Putamen (tissue), 1 donor: ENCODE results near the gene MRGPRE.
"Not testable (repeated sequence)": the region's sequence is repeated elsewhere in the genome, so short reads cannot be mapped to it uniquely, and the experiment has no call there.

ENCODE experiments used
- DNase-seq: peaks from one replicate; pipeline ENCODE4 v3.0.0-alpha.2; 2016; ENCODE audit warnings: low spot score

Gene MRGPRE, protein sequence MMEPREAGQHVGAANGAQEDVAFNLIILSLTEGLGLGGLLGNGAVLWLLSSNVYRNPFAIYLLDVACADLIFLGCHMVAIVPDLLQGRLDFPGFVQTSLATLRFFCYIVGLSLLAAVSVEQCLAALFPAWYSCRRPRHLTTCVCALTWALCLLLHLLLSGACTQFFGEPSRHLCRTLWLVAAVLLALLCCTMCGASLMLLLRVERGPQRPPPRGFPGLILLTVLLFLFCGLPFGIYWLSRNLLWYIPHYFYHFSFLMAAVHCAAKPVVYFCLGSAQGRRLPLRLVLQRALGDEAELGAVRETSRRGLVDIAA

GRCh38 chr11:3231851-3232744 is at the start of gene MRGPRE:
MRGPRE (minus strand) TSS chr11:3232417; CDS start chr11:3228799, 3,618 bp downstream.
- no peak for DNase-seq

- DNase-seq: not testable (repeated sequence)
Measured at GRCh38 chr11:3281146-3281545, 48.9 kb upstream of the MRGPRE start.

DNA sequence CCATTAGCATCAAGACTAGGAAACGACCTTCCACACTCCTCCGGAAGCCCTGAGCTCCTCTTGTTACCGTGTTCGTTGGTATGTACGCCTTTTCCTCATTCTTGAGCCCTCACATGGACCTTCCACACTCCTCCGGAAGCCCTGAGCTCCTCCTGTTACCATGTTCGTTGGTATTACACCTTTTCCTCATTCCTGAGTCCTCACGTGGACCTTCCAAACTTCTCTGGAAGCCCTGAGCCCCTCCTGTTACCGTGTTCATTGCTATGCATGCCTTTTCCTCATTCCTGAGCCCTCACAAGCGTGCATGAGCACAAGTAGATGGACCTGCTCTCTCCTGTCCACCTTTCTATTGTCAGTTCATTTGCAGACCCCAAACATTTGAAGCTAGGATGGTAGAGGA is 48.4 kb upstream of the MRGPRE start:
- DNase-seq: not testable (repeated sequence)

DNA sequence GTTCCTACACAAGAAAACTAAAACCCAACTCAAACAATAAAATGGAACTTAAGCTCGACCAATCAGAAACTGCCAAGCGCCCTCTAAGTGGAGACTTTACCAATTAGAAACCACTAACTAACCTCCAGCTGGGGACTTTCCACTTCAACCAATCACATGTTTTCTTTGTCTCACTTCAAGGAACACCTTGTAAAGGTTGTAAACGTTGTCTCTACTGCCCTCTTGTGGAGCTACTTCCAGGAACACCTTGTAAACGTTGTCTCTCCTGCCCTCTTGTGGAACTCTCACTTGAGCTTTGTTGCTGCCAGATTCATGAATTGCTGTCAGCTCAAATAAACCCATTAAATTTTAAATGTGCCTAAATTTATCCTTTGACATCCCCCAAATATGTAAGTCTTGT is 46.7 kb upstream of the MRGPRE start:
- DNase-seq: not testable (repeated sequence)

DNA sequence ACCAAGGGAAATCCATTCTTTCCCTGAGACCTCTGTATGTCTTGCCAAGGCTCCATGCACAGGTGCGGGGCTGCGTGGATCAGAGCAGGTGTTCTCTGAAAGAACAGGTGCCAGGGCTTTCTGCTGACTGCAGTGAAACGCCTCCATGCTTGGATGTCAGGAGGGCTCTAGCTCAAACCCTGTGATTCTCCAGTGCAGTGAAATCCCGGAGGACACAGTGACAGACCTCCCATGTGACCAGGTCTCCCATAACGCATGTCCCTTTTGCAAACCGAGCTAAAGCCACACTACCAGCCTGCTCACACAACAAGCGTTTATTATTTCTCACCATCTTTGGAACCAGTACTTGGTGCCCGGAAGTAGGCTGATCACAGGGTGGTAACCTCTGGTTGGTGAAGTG is 41.4 kb upstream of the MRGPRE start:
- DNase-seq: not testable (repeated sequence)

DNA sequence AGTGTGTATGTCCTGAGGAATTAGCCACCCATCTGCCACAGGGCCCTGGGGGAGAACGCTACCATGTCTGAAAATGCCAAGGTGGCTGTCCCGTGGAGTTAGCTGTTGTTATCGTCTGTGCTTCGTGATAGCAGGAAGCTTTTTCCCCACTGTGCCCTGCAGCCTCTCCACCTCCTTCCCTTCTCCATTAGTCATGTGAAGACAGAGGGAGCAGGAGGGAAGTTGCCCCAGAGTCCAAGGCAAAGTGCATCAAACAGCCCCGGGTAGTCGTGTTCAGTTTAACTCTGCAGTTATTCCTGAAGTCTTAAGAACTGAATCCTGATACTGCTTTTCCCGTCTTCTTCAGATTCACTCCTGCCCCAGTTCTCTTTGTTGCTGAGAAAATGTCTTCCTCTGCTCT is 30.3 kb upstream of the MRGPRE start:
- not testable (repeated sequence) for DNase-seq

DNA sequence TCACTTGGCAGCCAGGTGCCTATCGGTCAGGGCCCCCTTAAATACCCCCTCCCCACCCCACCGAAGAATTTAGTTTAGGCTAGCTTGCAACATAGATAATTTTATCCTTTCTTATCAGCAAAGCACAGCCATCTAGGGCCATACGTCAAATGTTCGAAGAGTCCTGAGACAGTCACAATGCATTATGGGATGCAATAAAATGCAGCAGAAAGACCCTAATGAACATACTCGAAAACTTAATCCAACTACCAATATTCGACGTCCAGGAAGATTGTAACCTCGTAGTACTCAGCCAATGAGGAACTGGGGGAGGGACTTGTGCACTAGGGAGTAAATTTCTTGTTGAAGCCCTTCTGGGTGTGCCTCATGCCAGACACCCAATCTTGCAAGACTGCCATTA is 29.6 kb upstream of the MRGPRE start:
- not testable (repeated sequence) for DNase-seq

- not testable (repeated sequence) for DNase-seq
Measured at GRCh38 chr11:3257509-3257908, 25.3 kb upstream of the MRGPRE start.

- DNase-seq: not testable (repeated sequence)
Measured at GRCh38 chr11:3255241-3255640, 23.0 kb upstream of the MRGPRE start.

DNA sequence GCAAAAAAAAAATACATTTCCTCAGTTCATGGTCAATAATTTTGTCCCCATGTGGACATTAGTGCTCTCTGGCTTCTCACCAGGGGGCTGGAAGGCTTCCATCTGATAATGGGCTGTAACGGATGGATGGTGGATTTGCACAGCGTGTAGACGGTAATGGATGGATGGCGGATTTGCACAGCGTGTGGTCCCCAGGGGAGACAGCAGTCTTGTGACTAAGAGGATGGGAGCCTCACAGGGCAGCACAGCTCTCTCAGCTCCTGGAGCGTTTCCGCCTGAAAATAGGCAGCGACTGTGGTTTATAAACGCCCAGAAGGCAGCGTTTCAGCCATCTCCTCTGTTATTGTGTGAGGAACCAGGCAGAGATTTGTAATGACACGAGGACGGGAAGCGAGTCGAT is 22.6 kb upstream of the MRGPRE start:
- not testable (repeated sequence) for DNase-seq

GRCh38 chr11:3245071-3245470 is 12.9 kb upstream of the MRGPRE start:
- DNase-seq: no peak

DNA sequence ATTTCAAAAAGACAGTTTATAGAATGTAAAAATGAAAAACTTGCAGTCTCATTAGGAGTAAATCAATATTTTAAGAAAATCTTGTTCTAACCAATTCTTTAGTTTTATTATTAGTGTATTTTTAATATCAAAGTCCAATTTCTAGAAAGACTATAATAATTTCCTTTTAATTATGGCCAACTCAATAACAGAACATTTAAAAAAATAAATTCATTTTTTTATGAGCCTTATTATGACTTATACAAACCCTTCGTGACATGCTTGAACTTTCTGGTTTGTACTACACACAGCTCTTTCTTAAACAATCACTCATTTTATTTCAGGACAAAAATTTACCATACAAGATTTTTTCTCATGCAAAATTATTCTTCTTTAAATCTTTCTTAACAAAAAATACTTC is 11.7 kb upstream of the MRGPRE start:
- DNase-seq: no peak

GRCh38 chr11:3237119-3237518 is 4.9 kb upstream of the MRGPRE start:
- DNase-seq: no peak

GRCh38 chr11:3234846-3235245 is 2.6 kb upstream of the MRGPRE start:
- no peak for DNase-seq

DNA sequence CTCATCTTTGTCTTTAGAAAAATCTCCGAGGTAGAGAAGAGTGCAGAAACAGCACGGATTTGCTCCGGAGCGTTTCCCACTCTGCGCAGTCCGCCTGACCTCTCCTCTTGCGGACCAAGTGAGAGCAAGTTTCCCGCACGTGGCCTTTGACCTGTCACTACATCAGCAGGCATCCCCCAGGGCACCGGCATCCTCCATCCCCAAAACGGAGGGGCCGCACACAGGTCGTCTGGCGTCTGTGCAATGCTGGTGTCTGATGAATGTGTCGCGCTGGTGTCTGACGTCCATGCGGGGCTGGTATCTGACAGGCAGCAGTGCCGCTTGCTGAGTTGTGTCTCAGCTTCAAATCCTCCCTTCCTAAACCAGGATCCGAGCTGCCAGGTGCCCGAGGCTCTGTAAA is 739 bp upstream of the MRGPRE start:
- DNase-seq: no peak

- no peak for DNase-seq
Measured at GRCh38 chr11:3231550-3231850, 717 bp downstream of the MRGPRE start.

DNA sequence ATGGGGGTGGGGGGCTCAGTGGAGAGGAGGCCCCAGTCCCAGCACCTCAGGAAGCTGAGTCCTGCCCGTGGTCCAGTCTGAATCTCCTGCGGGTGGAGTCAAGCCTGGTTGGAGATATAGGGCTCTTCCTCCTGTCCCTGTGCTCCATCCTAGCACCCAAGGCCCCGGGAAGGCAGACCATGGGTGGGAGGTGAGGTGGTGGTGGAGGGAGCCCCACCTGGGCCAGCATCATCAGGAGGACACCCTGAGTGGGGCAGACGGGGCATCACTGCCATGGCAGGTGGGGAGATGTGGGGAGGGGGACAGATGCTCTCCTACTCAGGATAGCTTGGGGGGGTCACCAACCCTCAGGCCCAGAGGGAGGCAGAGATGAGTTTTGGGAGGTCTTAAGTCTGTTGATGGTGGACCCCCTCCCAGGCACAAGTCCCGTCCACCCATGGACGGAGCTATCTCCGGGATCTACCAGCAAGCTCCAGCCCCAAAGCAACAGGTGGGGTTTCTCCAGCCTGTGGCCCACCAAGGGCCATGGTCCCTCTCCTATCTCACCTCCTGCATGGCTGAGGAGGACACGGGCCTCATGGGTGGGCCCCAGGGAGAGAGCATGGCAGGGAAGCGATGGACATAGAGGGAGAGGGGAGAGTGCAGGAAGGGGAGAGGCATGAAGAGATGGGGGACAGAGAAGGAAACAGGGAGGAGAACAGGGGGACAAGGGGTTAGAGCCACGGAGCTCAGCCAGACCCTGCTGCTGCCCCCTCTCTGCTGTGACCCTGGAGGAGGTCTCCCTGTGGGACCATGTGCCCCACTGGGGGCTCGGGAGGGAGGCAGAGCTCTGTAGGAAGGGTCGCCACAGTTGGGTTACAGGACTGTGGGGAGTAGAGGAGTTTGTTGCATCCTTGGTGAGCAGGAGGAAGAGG is 1.3 kb downstream of the MRGPRE start:
- DNase-seq: no peak

DNA sequence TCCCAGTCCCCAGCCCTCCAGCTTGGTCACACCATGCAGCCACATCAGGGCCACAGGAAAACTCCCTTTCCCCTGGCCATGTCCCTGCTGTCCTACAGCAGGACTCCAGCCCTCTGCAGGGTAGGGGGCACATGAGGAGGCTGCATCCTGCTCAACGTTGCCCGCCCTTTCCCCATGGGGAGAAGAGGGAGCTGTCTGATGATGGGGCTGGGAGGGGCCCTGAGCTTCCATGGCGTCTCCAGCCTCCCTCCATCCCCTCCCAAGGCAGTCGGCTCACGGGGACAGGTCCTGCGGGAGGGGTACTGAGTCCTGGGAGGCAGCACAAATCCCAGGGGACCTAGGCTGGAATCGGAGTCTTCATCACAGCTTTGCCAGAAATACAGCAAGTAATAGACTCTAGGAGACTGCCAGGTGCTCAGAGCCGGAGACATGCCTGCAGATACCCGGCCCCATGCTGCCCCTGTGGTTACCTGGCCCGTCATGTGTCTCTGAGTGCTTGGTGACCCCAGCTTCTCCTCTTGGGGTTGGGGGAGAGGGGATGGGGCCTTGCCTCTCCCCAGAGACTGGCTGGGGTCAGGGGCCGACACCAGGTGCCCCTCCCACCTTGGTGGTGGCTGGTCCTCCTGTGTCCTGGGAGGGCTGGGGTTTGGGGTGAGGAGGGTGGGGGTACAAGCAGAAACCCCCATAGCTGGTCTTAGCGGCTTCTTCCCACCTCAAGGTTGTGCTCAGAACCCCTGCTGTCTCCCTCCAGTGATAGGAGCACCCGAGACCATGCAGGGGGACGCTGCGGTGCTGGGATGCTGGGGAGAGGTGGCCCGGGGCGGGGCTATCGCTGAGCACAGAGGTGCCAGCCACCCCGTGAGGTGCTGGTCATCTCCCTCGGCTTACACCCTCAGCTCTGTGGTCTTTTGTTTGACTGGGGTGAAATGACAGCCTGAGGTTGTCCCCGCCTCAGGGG is 2.3 kb downstream of the MRGPRE start:
- DNase-seq: no peak

DNA sequence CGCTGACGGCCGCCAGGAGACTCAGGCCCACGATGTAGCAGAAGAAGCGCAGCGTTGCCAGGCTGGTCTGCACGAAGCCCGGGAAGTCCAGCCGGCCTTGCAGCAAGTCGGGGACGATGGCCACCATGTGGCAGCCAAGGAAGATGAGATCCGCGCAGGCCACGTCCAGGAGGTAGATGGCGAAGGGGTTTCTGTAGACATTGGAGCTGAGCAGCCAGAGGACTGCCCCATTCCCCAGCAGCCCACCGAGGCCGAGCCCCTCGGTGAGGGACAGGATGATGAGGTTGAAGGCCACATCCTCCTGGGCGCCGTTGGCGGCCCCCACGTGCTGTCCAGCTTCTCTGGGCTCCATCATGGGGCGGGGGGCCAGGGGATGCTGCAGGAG is 3.8 kb downstream of the MRGPRE start:
- no peak for DNase-seq

GRCh38 chr11:3227568-3228444 is 4.4 kb downstream of the MRGPRE start:
- DNase-seq: no peak
